ENCODE data around the gene MRPL16. TPM values are rescaled to one million over a fixed set of nuclear protein-coding genes. Genes with fewer than 3 reads are reported as not detected.

MRPL16 gene
- total and polyA plus RNA-seq, 8 donors, result 32.9 to 56.5 (median 51.5) TPM

GRCh38 chr11:59783632-59784090, 26.9 kb downstream of the MRPL16 start:
- DNase-seq (no peak), ATAC-seq (no peak)
- intact Hi-C loops (cut with DNase I), result no loop called here
- H3K4me3 ChIP-seq, result no peak overlapping the region
- peaks cover 5 to 28% of the 10 kb centered on the region in 2 donors for H3K4me1 ChIP-seq
- peaks cover 0 to 37% of the 10 kb centered on the region in 2 donors for H3K36me3 ChIP-seq
- TF ChIP-seq CTCF (IDR thresholded peaks at IDR 0.05), result no peak
- H3K27me3 ChIP-seq, result no peaks in the 10 kb centered on the region
- no peak overlapping the region for H3K27ac ChIP-seq
- no peaks in the 10 kb centered on the region for H3K9me3 ChIP-seq

- no peaks in the 10 kb centered on the region for H3K9me3 ChIP-seq
- H3K27me3 ChIP-seq, result no peaks in the 10 kb centered on the region
- no peak for TF ChIP-seq CTCF (IDR thresholded peaks at IDR 0.05)
- H3K27ac ChIP-seq, result no peak overlapping the region
- H3K4me1 ChIP-seq, result peaks cover 2 to 31% of the 10 kb centered on the region in 2 donors
- ATAC-seq (no peak), DNase-seq (no peak)
- H3K4me3 ChIP-seq, result no peak overlapping the region
- peaks cover 0 to 32% of the 10 kb centered on the region in 2 donors for H3K36me3 ChIP-seq
- intact Hi-C loops (cut with DNase I), result no loop called here
Observed at GRCh38 chr11:59782080-59782479, 28.5 kb downstream of the MRPL16 start.

- H3K27me3 ChIP-seq, result no peaks in the 10 kb centered on the region
- intact Hi-C loops (cut with DNase I), result no loop called here
- TF ChIP-seq CTCF (IDR thresholded peaks at IDR 0.05), result no peak
- no peak overlapping the region for H3K4me3 ChIP-seq
- peaks cover 0 to 42% of the 10 kb centered on the region in 2 donors for H3K36me3 ChIP-seq
- DNase-seq, result no peak
- peaks cover 0 to 35% of the 10 kb centered on the region in 2 donors for H3K4me1 ChIP-seq
- H3K27ac ChIP-seq, result no peak overlapping the region
- no peaks in the 10 kb centered on the region for H3K9me3 ChIP-seq
- ATAC-seq, result no peak
Observed at GRCh38 chr11:59779487-59779886, 31.1 kb downstream of the MRPL16 start.

- H3K27me3 ChIP-seq, result no peaks in the 10 kb centered on the region
- peak; percentile 48 for ATAC-seq
- peak overlapping the region in 1 of 2 donors; percentile 50 for H3K27ac ChIP-seq
- H3K36me3 ChIP-seq, result peaks cover 0 to 51% of the 10 kb centered on the region in 2 donors
- DNase-seq, result no peak
- no peak for TF ChIP-seq CTCF (IDR thresholded peaks at IDR 0.05)
- H3K9me3 ChIP-seq, result no peaks in the 10 kb centered on the region
- H3K4me1 ChIP-seq, result peaks cover 0 to 44% of the 10 kb centered on the region in 2 donors
- intact Hi-C loops (cut with DNase I), result no loop called here
- H3K4me3 ChIP-seq, result no peak overlapping the region
Observed at GRCh38 chr11:59778122-59778521, 32.5 kb downstream of the MRPL16 start.

- Histone ChIP-seq H3K9me3 (no peaks in the 10 kb centered on the region), H3K36me3 (peaks cover 0 to 52% of the 10 kb centered on the region in 2 donors), H3K27me3 (no peaks in the 10 kb centered on the region), H3K4me3 (no peak overlapping the region), H3K4me1 (peaks cover 0 to 53% of the 10 kb centered on the region in 2 donors), H3K27ac (peak overlapping the region in 1 of 2 donors; percentile 96)
- DNase-seq (no peak), ATAC-seq (no peak)
- intact Hi-C loops (cut with DNase I), result no loop called here
- no peak for TF ChIP-seq CTCF (IDR thresholded peaks at IDR 0.05)
Observed at GRCh38 chr11:59777104-59777503, 33.5 kb downstream of the MRPL16 start.

All from left lung (tissue), 10 donors.